GM12801 (cell line): ENCODE data around the gene PICALM.

Experiments used
- CTCF ChIP-seq: IDR thresholded peaks from one replicate; pipeline ENCODE4 v1.5.1; 2011; ENCODE audit warnings: control low read depth; ENCODE audit not compliant: insufficient read length; ENCODE audit errors: extremely low read depth

Gene PICALM

GRCh38 chr11:85951428-85952107, 117.3 kb downstream of the PICALM start:
- TF ChIP-seq CTCF = no peak

DNA sequence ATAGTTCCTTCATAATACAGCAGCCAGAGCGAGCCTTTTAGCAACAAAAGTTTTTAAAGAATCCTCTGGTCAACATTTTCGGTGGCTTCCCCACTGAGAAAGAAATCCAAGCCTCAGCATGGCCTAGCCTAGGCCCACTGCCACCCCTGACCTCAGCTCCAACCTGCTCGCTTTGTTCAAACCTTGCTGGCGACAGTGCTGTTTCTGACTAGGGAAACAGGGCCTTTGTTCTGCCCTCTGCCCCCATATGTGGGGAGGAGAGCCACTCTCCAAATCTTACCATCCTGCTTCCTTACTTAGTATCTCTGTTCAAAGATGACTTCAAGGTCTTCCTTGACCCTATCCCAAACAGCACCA, 117.9 kb downstream of the PICALM start:
- no peak for TF ChIP-seq CTCF

DNA sequence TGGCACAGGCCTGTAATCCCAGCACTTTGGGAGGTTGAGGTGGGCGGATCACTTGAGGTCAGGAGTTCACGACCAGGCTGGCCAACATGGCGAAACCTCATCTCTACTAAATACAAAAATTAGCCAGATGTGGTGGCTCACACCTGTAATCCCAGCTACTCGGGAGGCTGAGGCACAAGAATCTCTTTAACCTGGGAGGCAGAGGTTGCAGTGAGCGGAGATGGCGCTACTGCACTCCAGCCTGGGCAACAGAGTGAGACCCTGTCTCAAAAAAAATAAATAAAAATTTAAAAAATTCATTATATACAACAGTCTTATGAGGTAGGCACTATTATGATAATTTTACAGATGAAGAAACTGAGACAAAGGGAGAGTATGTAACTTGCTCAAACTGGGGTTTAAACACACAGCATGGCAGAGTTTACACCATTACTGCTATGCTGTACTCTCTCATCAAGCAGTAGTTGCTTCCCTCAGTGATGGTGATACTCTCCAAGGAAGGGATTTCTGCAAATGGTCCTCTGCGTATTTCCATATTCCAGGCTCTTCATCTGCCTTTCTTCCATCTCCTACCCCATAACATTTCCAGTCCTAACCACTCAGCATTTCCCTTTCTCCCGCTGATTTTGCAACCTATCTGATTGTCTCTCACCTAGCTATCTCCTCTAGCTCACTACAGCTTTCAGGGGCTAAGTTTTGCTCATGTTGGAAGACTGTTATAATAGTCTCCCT, 118.4 kb downstream of the PICALM start:
- no peak for TF ChIP-seq CTCF

- TF ChIP-seq CTCF = no peak
These were observed 119.1 kb downstream of the PICALM start for GRCh38 chr11:85949798-85950197.

DNA sequence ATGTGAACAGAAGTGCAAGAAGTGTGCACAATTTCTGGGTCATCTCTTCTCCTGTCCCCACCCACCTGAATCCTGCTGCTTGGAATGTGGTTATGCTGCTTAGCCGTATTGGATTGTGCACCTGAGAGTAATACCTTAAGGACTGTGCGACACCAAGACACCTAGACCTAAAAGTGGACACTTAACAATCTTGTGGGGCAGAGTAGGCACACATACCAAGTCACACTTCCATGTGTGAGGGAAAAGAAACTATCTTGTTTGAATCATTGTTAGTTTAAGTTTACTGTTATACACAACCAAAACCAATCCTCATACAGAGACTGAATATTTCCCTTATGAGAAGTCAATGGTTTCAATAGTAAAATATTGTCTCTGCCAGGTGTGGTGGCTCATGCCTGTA, 120.0 kb downstream of the PICALM start:
- TF ChIP-seq CTCF = no peak

- no peak for TF ChIP-seq CTCF
These were observed 121.2 kb downstream of the PICALM start for GRCh38 chr11:85947431-85948272.

- TF ChIP-seq CTCF = no peak
These were observed 122.7 kb downstream of the PICALM start for GRCh38 chr11:85946221-85946620.
